GM12872 (cell line): ENCODE data around the gene ST8SIA4.

ENCODE experiments used
- TF ChIP-seq, protein P1 (sequence below): IDR thresholded peaks from 3 replicates; pipeline ENCODE4 v1.5.1; 2011; ENCODE audit warnings: low read depth, mild to moderate bottlenecking, low read length, moderate library complexity; ENCODE audit not compliant: insufficient read depth

The ST8SIA4 gene

DNA sequence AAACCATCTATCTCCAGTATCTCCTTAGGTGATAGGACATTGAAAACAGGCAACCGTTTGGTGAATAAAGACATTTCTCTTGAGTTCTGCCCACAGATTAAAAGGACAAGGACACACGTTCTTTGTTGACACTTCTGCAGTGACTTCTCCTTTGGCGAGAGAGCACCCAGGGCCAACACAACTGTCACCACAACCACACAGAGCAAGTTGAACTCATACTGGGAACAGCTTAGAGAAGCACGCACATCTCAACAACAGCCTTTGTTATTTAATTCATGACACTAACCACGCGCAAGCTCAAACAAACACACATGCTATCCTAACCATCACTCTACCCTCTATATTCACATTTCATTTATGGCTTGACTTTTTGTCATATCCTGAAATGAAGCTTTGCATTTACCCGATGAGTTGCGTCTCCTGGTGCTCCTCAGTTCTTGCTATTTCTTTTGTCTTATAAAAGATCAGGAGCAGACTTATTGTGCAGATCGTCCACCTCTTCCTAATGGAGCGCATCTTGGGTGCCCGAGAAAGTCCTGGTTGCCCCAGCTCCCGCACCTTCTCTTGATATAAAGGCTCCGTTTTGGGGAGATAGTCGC, 543 bp downstream of the ST8SIA4 start:
- TF ChIP-seq, protein P1, sequence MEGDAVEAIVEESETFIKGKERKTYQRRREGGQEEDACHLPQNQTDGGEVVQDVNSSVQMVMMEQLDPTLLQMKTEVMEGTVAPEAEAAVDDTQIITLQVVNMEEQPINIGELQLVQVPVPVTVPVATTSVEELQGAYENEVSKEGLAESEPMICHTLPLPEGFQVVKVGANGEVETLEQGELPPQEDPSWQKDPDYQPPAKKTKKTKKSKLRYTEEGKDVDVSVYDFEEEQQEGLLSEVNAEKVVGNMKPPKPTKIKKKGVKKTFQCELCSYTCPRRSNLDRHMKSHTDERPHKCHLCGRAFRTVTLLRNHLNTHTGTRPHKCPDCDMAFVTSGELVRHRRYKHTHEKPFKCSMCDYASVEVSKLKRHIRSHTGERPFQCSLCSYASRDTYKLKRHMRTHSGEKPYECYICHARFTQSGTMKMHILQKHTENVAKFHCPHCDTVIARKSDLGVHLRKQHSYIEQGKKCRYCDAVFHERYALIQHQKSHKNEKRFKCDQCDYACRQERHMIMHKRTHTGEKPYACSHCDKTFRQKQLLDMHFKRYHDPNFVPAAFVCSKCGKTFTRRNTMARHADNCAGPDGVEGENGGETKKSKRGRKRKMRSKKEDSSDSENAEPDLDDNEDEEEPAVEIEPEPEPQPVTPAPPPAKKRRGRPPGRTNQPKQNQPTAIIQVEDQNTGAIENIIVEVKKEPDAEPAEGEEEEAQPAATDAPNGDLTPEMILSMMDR: no peak

- TF ChIP-seq, protein P1: no peak
Measured at GRCh38 chr5:100901821-100902341, 1.2 kb downstream of the ST8SIA4 start.

DNA sequence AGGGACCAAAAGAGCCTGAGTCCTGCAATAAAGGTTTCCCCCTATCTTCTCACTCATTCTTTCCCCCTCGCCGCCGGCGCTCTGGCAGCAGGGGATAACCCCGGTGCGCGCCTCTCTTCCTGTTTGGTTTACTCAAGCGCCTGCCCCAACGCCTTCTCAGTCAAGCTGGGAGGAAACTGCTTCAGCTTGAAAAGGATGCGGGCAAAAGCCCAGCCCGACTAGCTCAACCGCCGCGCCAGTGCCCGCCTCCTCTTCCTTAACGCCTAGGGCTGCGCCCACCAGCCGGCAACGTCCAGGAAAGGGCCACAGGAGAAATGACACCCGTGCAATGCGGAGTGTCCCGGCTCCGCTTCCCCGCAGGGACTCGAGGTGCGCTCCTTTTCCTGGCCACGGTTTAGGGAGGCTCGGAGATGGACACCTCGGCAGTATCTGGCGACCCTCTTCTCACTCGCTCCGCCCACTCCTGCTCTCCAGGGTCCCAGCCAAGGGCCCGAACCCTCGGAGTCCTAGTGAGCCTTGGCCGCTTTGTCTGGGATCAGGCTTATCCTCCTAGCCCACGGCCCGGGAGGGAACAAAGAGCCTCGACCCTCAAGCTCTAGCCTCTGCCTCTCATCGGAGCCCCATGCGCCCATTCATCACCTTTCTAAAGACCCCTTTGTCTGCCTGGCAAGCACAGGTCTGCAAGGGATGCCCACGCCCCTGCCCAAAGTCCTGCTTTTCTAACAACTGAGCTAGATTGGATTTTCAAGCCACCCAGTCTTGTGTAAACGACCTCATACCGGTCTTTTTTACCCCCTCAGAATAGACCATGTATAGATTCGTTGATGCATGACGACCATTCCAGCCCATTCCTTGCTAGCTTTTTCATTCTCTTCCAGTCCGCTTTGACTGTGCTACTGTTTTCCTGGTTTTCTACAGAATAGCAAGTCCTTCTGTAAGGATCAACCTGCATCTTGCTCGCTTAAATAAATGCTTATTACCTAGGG, 2.0 kb downstream of the ST8SIA4 start:
- TF ChIP-seq, protein P1: no peak

DNA sequence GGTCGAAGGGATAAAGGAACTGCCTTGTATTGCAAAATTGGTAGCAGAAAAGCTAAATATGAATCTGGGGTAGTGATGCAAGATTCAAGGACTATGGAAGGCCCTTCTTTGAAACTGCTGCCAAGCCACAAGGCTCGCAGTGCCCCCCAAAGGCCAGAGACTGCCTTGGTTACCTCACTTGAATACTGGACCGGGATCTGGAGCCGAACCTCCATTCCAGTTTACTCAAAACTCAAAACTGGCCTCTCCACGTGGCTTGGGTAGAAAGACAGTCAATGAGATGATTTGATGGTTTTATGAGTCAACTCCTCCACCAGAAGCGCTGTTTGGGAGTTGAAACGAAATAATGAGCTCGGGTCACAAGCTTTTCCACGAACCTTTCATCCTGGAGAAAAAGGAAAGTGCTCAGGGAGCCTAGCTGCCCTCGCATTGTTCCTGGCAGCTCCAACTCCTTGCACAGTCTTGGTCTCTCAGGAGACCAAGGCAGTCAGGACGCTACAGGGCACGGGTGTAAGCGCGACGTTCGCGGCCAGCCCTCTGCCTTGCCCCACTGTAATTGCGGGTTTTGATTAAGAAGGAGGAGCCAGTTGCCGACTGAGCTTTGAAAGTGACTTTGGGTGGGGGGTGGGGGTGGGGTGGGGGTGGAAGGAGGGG, 2.8 kb downstream of the ST8SIA4 start:
- TF ChIP-seq, protein P1: peak; percentile 68

DNA sequence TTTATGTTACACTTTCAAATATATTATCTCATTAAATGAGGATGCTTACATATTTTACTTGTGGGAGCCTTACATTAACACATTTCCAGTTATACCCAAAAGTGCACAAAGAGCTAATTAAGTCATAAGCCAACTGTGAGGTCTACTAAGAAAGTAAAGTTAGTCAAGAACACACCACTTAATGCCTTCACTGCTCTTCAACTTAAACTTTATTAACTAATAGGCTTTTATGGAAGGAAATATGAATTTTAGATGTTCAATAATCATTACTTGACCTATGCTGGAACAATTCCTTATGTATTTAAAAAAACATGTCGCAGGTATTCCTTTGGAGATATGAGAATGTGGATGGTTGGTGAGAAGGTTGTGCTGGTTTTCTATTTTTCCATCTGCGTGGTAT, 3.4 kb downstream of the ST8SIA4 start:
- TF ChIP-seq, protein P1: no peak

DNA sequence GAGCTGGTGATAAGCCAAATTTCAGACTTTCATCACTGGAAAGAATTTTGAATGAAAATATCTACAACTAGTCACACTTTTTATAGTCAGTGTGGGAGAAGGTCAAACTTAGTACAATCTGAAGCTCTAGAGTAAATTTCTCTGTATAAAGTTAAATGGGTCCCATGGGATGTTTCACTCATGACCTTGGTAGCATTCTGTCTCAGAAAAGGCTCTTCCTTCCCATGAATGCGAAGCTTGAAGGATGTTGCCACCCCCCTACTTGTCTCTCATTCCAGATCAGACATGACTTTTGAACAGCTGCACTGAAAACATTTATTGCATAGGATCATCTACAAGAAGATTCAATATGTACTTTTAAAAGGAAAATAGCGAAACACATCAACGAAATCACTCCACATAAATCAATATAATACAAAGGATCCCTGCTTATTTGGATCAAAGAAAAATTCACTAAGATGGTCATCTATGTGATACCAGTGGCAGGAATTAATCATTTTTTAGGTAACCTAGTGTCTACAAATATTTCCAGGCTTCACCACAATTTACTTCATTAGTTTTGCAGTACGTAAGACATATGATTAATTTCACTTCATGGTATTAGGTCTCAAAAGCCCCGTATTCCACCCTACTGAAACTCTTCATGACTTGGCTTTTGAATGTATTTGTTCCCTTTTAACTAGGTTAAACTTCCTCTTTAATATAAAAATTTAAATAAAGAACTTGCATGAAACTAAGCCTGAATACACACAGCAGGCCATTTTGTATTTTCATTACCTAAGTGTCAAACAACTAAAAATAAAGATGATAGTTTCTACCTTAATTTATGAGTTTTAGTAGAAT, 4.4 kb downstream of the ST8SIA4 start:
- TF ChIP-seq, protein P1: no peak

DNA sequence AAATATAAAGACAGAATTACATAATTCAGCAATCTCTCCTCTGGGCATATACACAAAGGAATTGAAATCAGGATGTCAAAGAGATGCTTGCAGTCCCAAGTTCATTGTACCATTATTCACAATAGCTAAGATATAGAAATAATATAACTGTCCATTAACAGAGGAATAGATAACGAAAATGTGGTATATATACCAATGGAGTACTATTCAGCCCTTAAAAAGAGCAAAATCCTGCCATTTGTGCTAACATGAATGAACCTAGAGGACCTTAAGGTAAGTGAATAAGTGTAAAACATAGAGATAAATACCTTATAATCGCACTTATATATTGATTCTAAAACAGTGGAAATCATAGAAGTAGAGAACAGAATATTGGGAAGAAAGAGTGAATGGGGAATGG, 7.0 kb downstream of the ST8SIA4 start:
- TF ChIP-seq, protein P1: no peak
